Body of pancreas (tissue), 4 donors: ENCODE results near the gene SCFD2.

Experiments
- CTCF ChIP-seq, 7 experiments: fragments of 450-650 bp in 4 of 7; fragments of 200-600 bp in 3 of 7; sonication (generic) in 3 of 7; IDR thresholded peaks; one replicate each; pipeline ENCODE4 v1.5.1; 2016 to 2019; ENCODE audit warnings: antibody characterized with exemption in 7 of 7
- POLR2A ChIP-seq, 3 donors: fragments of 450-650 bp; IDR thresholded peaks; one replicate each; pipeline ENCODE4 v1.6.1; 2016; ENCODE audit warnings: antibody characterized with exemption in 3 of 3, mild to moderate bottlenecking in 2 of 3

DNA sequence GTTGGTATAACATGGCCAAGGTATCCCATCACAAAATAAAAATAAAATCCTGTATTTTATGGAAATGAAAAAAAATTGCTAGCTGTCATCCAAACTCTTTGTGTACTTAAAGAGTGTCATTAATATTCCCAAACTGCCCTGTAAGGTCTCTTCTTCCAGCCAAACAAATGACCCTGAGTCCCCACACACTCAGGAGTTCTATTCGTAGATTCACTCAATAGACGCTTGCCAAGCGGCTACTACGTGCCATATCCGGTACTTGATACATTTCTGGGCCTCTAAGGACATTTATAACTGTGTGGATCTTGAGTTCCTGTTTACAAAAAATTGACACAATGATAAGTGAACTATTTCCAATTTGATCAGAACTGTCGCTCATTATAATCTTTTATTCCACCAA, 245.1 kb downstream of the SCFD2 start:
- no peak for TF ChIP-seq CTCF (IDR thresholded peaks at IDR 0.05)
- no peak for TF ChIP-seq POLR2A (IDR thresholded peaks at IDR 0.05)
